Liver (tissue), 3 donors: ENCODE measurements around the gene PASK.

Source experiments
- ATF3 ChIP-seq: IDR thresholded peaks from 2 replicates; pipeline ENCODE4 v1.6.1; 2016; ENCODE audit warnings: antibody characterized with exemption
- CTCF ChIP-seq: fragments of 150-350 bp; IDR thresholded peaks from 2 replicates; pipeline ENCODE4 v1.5.1; 2017; ENCODE audit warnings: improper control_type of control experiment, low read depth, low read length; ENCODE audit not compliant: missing input control
- EGR1 ChIP-seq, 2 donors: IDR thresholded peaks; 2 replicates each; pipeline ENCODE4 v1.6.1; 2016 to 2018; ENCODE audit warnings: antibody characterized with exemption in 2 of 2, low read depth in 2 of 2
- FOXA2 ChIP-seq: IDR thresholded peaks from 2 replicates; pipeline ENCODE4 v1.6.1; 2016; ENCODE audit warnings: antibody characterized with exemption
- GABPA ChIP-seq, 2 donors: IDR thresholded peaks in 1 of 2; conservative IDR thresholded peaks in 1 of 2; 2 replicates each; pipeline ENCODE4 v1.6.1; 2016; ENCODE audit warnings: antibody characterized with exemption in 2 of 2, mild to moderate bottlenecking in 1 of 2, moderate library complexity in 1 of 2
- HNF4A ChIP-seq, 2 donors: conservative IDR thresholded peaks; 2 replicates each; pipeline ENCODE4 v1.6.1; 2016; ENCODE audit warnings: antibody characterized with exemption in 2 of 2, mild to moderate bottlenecking in 2 of 2
- JUND ChIP-seq, 2 donors: IDR thresholded peaks; 2 replicates each; pipeline ENCODE4 v1.6.1; 2016; ENCODE audit warnings: antibody characterized with exemption in 2 of 2
- MAX ChIP-seq: IDR thresholded peaks from 2 replicates; pipeline ENCODE4 v1.6.1; 2016; ENCODE audit warnings: antibody characterized with exemption
- RAD21 ChIP-seq, 2 donors: IDR thresholded peaks; 2 replicates each; pipeline ENCODE4 v1.6.1; 2016; ENCODE audit warnings: antibody characterized with exemption in 2 of 2, mild to moderate bottlenecking in 2 of 2
- SP1 ChIP-seq: IDR thresholded peaks from 2 replicates; pipeline ENCODE4 v1.6.1; 2018; ENCODE audit warnings: antibody characterized with exemption, mild to moderate bottlenecking
- TAF1 ChIP-seq: conservative IDR thresholded peaks from 2 replicates; pipeline ENCODE4 v1.6.1; 2016; ENCODE audit warnings: antibody characterized with exemption, mild to moderate bottlenecking
- YY1 ChIP-seq: IDR thresholded peaks from 2 replicates; pipeline ENCODE4 v1.6.1; 2016; ENCODE audit warnings: antibody characterized with exemption, mild to moderate bottlenecking
- TF ChIP-seq, protein P1 (sequence below): IDR thresholded peaks from 2 replicates; pipeline ENCODE4 v1.6.1; 2016; ENCODE audit warnings: antibody characterized with exemption
- donor health status: healthy.
- donor health status: healthy.

GRCh38 chr2:241062389-241063092 is 86.7 kb downstream of the PASK start:
- no peak for TF ChIP-seq CTCF
- no peak for TF ChIP-seq ATF3
- TF ChIP-seq RAD21 (IDR thresholded peaks at IDR 0.05) = no peak
- TF ChIP-seq TAF1 = no peak
- TF ChIP-seq JUND (IDR thresholded peaks at IDR 0.05) = no peak
- no peak for TF ChIP-seq EGR1 (IDR thresholded peaks at IDR 0.05; ENCODE audit: low read depth in 2 of 2)
- no peak for TF ChIP-seq SP1
- no peak for TF ChIP-seq GABPA (IDR thresholded peaks at IDR 0.05 in 1 of 2, conservative IDR thresholded peaks at IDR 0.05 in 1 of 2)
- TF ChIP-seq FOXA2 = no peak
- TF ChIP-seq, protein P1, sequence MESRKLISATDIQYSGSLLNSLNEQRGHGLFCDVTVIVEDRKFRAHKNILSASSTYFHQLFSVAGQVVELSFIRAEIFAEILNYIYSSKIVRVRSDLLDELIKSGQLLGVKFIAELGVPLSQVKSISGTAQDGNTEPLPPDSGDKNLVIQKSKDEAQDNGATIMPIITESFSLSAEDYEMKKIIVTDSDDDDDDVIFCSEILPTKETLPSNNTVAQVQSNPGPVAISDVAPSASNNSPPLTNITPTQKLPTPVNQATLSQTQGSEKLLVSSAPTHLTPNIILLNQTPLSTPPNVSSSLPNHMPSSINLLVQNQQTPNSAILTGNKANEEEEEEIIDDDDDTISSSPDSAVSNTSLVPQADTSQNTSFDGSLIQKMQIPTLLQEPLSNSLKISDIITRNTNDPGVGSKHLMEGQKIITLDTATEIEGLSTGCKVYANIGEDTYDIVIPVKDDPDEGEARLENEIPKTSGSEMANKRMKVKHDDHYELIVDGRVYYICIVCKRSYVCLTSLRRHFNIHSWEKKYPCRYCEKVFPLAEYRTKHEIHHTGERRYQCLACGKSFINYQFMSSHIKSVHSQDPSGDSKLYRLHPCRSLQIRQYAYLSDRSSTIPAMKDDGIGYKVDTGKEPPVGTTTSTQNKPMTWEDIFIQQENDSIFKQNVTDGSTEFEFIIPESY = no peak
- no peak for TF ChIP-seq HNF4A (conservative IDR thresholded peaks at IDR 0.05)
- TF ChIP-seq MAX = no peak
- no peak for TF ChIP-seq YY1
